ENCODE results near the gene GFI1B. TPM values are rescaled to one million over a fixed set of nuclear protein-coding genes. Genes with fewer than 3 reads are reported as not detected.
"Not testable (repeated sequence)": the region's sequence is repeated elsewhere in the genome, so short reads cannot be mapped to it uniquely, and the experiment has no call there.

GFI1B gene
- total and polyA plus RNA-seq, 2 of the 13 experiments (the other 11 are each of a cell fraction or from before 2014, with no cell fraction given), result 0.15 to 0.51 TPM

- 12% methylated on average over 4 of the region's 4 CpGs for WGBS (ENCODE audit: low lambda C conversion rate)
- H3K4me1 ChIP-seq (ENCODE audit: insufficient read depth, low read length), result peaks cover 54% of the 10 kb centered on the region
Observed at GRCh38 chr9:132998221-132998620, 19.7 kb downstream of the GFI1B start.

GRCh38 chr9:132998831-132999635 is 20.5 kb downstream of the GFI1B start:
- BruUV-seq (replicated peaks), result no TSS peak
- intact Hi-C loops (cut with micrococcal nuclease; ENCODE audit: unreplicated experiment) (loop anchor here (10.0 kb wide), 1 partner anchor 1446 kb away; no protein-coding TSS in a partner anchor), in situ Hi-C loops (cut with HindIII; ENCODE audit: extremely low pct_ligation_motif_present, low pct_unique_long_range_greater_than_20kb) (no loop called here)
- H3K27me3 ChIP-seq (ENCODE audit: control insufficient read depth in 1 of 2, insufficient read depth in 2 of 2, low read length in 2 of 2), result peaks cover 15 to 64% of the 10 kb centered on the region in 2 experiments
- no peak for DNase-seq (ENCODE audit: low spot score)
- H3K27ac ChIP-seq (ENCODE audit: extremely low read length, insufficient read depth, low read length), result no peak overlapping the region
- no peaks in the 10 kb centered on the region for H3K9me3 ChIP-seq (ENCODE audit: low read length)
- TF ChIP-seq SAFB2 (CRISPR knock-in tag; IDR thresholded peaks at IDR 0.05; ENCODE audit: borderline replicate concordance, low read depth), result no peak
- TF ChIP-seq MBD4 (IDR thresholded peaks at IDR 0.05; ENCODE audit: borderline replicate concordance, low read length), result no peak
- no peak for TF ChIP-seq HCFC1 (IDR thresholded peaks at IDR 0.05; ENCODE audit: low read depth, low read length)
- TF ChIP-seq SP2 (CRISPR knock-in tag; IDR thresholded peaks at IDR 0.05), result no peak
- TF ChIP-seq GMEB1 (CRISPR knock-in tag; IDR thresholded peaks at IDR 0.05; ENCODE audit: borderline replicate concordance), result no peak
- ChIA-PET POLR2A (no interaction called here), CTCF (ENCODE audit: low intra/inter-chr PET ratio, low total read pairs) (no interaction called here)
- no peak overlapping the region for H2AFZ ChIP-seq (ENCODE audit: low read length)
- 29% methylated on average over 17 of the region's 18 CpGs for WGBS (ENCODE audit: low lambda C conversion rate)
- FAIRE-seq, result no peak
- peaks cover 46% of the 10 kb centered on the region for H3K4me1 ChIP-seq (ENCODE audit: insufficient read depth, low read length)
- no peak overlapping the region for H3K9ac ChIP-seq (ENCODE audit: insufficient read depth, low read depth, low read length)
- no peaks in the 10 kb centered on the region; the same call in 1 of the 2 replicates for H4K20me1 ChIP-seq (ENCODE audit: insufficient read depth, low read length)
- H3K36me3 ChIP-seq (replicated peaks in 1 of 2; ENCODE audit: control insufficient read depth in 1 of 2, insufficient read depth in 2 of 2, low read length in 2 of 2), result no peaks in the 10 kb centered on the region
- H3K4me2 ChIP-seq (ENCODE audit: low read depth, low read length), result no peak overlapping the region
- ATAC-seq, result no peak
- H3K79me2 ChIP-seq (ENCODE audit: insufficient read depth, low read length), result no peaks in the 10 kb centered on the region
- H3K4me3 ChIP-seq (replicated peaks in 1 of 3; ENCODE audit: insufficient read depth in 1 of 3, low read depth in 2 of 3, low read length in 3 of 3), result no peak overlapping the region

More at GRCh38 chr9:132998221-132998620, 19.7 kb downstream of the GFI1B start:
- H3K79me2 ChIP-seq (ENCODE audit: insufficient read depth, low read length); H4K20me1 ChIP-seq (ENCODE audit: insufficient read depth, low read length); FAIRE-seq; in situ Hi-C loops (cut with HindIII; ENCODE audit: extremely low pct_ligation_motif_present, low pct_unique_long_range_greater_than_20kb); H2AFZ ChIP-seq (ENCODE audit: low read length); ATAC-seq; H3K4me3 ChIP-seq (replicated peaks in 1 of 3; ENCODE audit: insufficient read depth in 1 of 3, low read depth in 2 of 3, low read length in 3 of 3); H3K36me3 ChIP-seq (replicated peaks in 1 of 2; ENCODE audit: control insufficient read depth in 1 of 2, insufficient read depth in 2 of 2, low read length in 2 of 2); DNase-seq (ENCODE audit: low spot score); BruUV-seq (replicated peaks); H3K4me2 ChIP-seq (ENCODE audit: low read depth, low read length); H3K27ac ChIP-seq (ENCODE audit: extremely low read length, insufficient read depth, low read length); H3K9ac ChIP-seq (ENCODE audit: insufficient read depth, low read depth, low read length); H3K9me3 ChIP-seq (ENCODE audit: low read length): not testable (repeated sequence)
- POLR2A ChIA-PET, result interaction anchor here (1.0 kb wide), 1 partner anchor 32 kb away, joined by 3 read pairs; no protein-coding TSS in a partner anchor
- H3K27me3 ChIP-seq (ENCODE audit: control insufficient read depth in 1 of 2, insufficient read depth in 2 of 2, low read length in 2 of 2), result peaks cover 13 to 56% of the 10 kb centered on the region in 2 experiments
- CTCF ChIA-PET (ENCODE audit: low intra/inter-chr PET ratio, low total read pairs), result interaction anchor here (1.4 kb wide), 1 partner anchor 24 kb away, joined by 4 read pairs; no protein-coding TSS in a partner anchor
- intact Hi-C loops (cut with micrococcal nuclease; ENCODE audit: unreplicated experiment), result loop anchor here (10.0 kb wide), 1 partner anchor 1447 kb away; no protein-coding TSS in a partner anchor
- peak; percentile 43; the same call in 1 of the 2 replicates for TF ChIP-seq ZNF121 (CRISPR knock-in tag; IDR thresholded peaks at IDR 0.05)

All from HepG2 (cell line).